Muscle of leg (tissue), 16 donors: ENCODE data around the gene ISM1. TPM values are rescaled to one million over a fixed set of nuclear protein-coding genes. Genes with fewer than 3 reads are reported as not detected.

Experiments
- DNase-seq: peaks from one replicate; pipeline ENCODE4 v3.0.0; 2013
- H3K27ac ChIP-seq: one replicate; pipeline ENCODE4 v1.5.1; 2013; ENCODE audit warnings: mild to moderate bottlenecking, low read length, control low read depth
- H3K27me3 ChIP-seq: one replicate; pipeline ENCODE4 v1.6.1; 2013; ENCODE audit warnings: low read length; ENCODE audit not compliant: control insufficient read depth, insufficient read depth
- H3K36me3 ChIP-seq: one replicate; pipeline ENCODE4 v1.6.1; 2013; ENCODE audit warnings: low read length; ENCODE audit not compliant: control insufficient read depth, insufficient read depth
- H3K4me1 ChIP-seq: one replicate; pipeline ENCODE4 v1.6.1; 2013; ENCODE audit warnings: low read length; ENCODE audit not compliant: control insufficient read depth, insufficient read depth
- H3K4me3 ChIP-seq: one replicate; pipeline ENCODE4 v1.5.1; 2013; ENCODE audit warnings: low read length, control low read depth
- H3K9me3 ChIP-seq: replicated peaks from 2 replicates; pipeline ENCODE4 v1.6.1; 2013; ENCODE audit warnings: low read depth, low read length; ENCODE audit not compliant: control insufficient read depth
- WGBS: methylation state at CpG from one replicate; pipeline ENCODE4 v1.1.5; 2013; ENCODE audit warnings: missing lambda C conversion rate; ENCODE audit not compliant: insufficient coverage; 5-methylcytosine and 5-hydroxymethylcytosine counted together
- long read RNA-seq, 11 donors: transcript quantifications; one replicate each; lab custom pipeline, GENCODE V29; 2026
- polyA plus RNA-seq, 8 donors: library from polyadenylated mRNA; unstranded; fragments of 120-200 nt; gene quantifications; one replicate each; pipeline versions ENCODE4 v1.2.1 to v1.2.3, GENCODE V29; 2013; ENCODE audit warnings: inconsistent platforms in 1 of 8, low replicate concordance in 1 of 8; ENCODE audit not compliant: insufficient read length in 8 of 8, insufficient read depth in 1 of 8
- total RNA-seq: library from RNA; stranded (reverse); fragments of 120-200 nt; gene quantifications from one replicate; pipeline ENCODE4 v1.2.4, GENCODE V29; 2013

ISM1 gene
- total RNA-seq (1.4 TPM), polyA plus RNA-seq (1 to 10 TPM in 7 of 8 donors, under 1 TPM in 1; 0.79 to 5.0 (median 1.4) TPM)
- long read RNA-seq, donor 1 = 0 reads
- long read RNA-seq, donor 2 = 0 reads
- long read RNA-seq, donor 3 = 0 reads
- long read RNA-seq, donor 4 = 0 reads
- long read RNA-seq, donor 5 = 0 reads
- long read RNA-seq, donor 6 = 0 reads
- long read RNA-seq, donor 7 = 0 reads
- long read RNA-seq, donor 8 = 0 reads
- long read RNA-seq, donor 9 = 0 reads
- long read RNA-seq, donor 10, partial matches to known transcripts = 0 of 1 reads
- long read RNA-seq, donor 10, other reads (novel, unspliced or antisense) = 0 of 1 reads
- long read RNA-seq, donor 11 = 0 reads

- Histone ChIP-seq H3K9me3 (no peaks in the 10 kb centered on the region), H3K4me3 (peak within 1 kb of the TSS; percentile 40), H3K36me3 (no peaks in the 10 kb centered on the region), H3K27ac (peak within 1 kb of the TSS; percentile 35), H3K27me3 (peaks cover 47% of the 10 kb centered on the region), H3K4me1 (peaks cover 19% of the 10 kb centered on the region)
- WGBS = 0% methylated on average over 22 of the region's 39 CpGs
- peak; percentile 19 for DNase-seq
Observed at GRCh38 chr20:13220904-13221297, at the start of gene ISM1. TSS of gene ISM1 (plus strand) at chr20:13221274. CDS start at chr20:13221777, 503 bp downstream.

- Histone ChIP-seq H3K36me3 (no peaks in the 10 kb centered on the region), H3K4me3 (no peak overlapping the region), H3K27ac (no peak overlapping the region), H3K9me3 (no peaks in the 10 kb centered on the region), H3K4me1 (no peaks in the 10 kb centered on the region), H3K27me3 (no peaks in the 10 kb centered on the region)
- 17% methylated on average over 1 of the region's 2 CpGs for WGBS
- DNase-seq = no peak
Observed at GRCh38 chr20:13173201-13173600, 47.9 kb upstream of the ISM1 start.

GRCh38 chr20:13174402-13174801 is 46.7 kb upstream of the ISM1 start:
- H3K36me3 ChIP-seq = no peaks in the 10 kb centered on the region
- no peaks in the 10 kb centered on the region for H3K4me1 ChIP-seq
- H3K9me3 ChIP-seq = no peaks in the 10 kb centered on the region
- WGBS = 87% methylated on average over 2 of the region's 9 CpGs
- no peaks in the 10 kb centered on the region for H3K27me3 ChIP-seq
- no peak for DNase-seq
- H3K27ac ChIP-seq = no peak overlapping the region
- H3K4me3 ChIP-seq = no peak overlapping the region

- no peaks in the 10 kb centered on the region for H3K4me1 ChIP-seq
- no peaks in the 10 kb centered on the region for H3K27me3 ChIP-seq
- no peak for DNase-seq
- no peaks in the 10 kb centered on the region for H3K9me3 ChIP-seq
- H3K4me3 ChIP-seq = no peak overlapping the region
- WGBS = 85% methylated on average over 3 of the region's 7 CpGs
- no peak overlapping the region for H3K27ac ChIP-seq
- H3K36me3 ChIP-seq = no peaks in the 10 kb centered on the region
Observed at GRCh38 chr20:13180986-13181889, 39.8 kb upstream of the ISM1 start.

GRCh38 chr20:13183005-13183404 is 38.1 kb upstream of the ISM1 start:
- DNase-seq = no peak
- H3K9me3 ChIP-seq = no peaks in the 10 kb centered on the region
- no peaks in the 10 kb centered on the region for H3K4me1 ChIP-seq
- H3K27me3 ChIP-seq = no peaks in the 10 kb centered on the region
- no peaks in the 10 kb centered on the region for H3K36me3 ChIP-seq
- H3K4me3 ChIP-seq = no peak overlapping the region
- WGBS = no CpG with 5 or more reads among the region's 1 CpG
- no peak overlapping the region for H3K27ac ChIP-seq

- H3K4me1 ChIP-seq = no peaks in the 10 kb centered on the region
- no CpG with 5 or more reads among the region's 3 CpGs for WGBS
- no peak for DNase-seq
- H3K36me3 ChIP-seq = no peaks in the 10 kb centered on the region
- no peaks in the 10 kb centered on the region for H3K27me3 ChIP-seq
- H3K4me3 ChIP-seq = no peak overlapping the region
- no peaks in the 10 kb centered on the region for H3K9me3 ChIP-seq
- H3K27ac ChIP-seq = no peak overlapping the region
Observed at GRCh38 chr20:13186043-13186774, 34.9 kb upstream of the ISM1 start.

- H3K27me3 ChIP-seq = no peaks in the 10 kb centered on the region
- no peak overlapping the region for H3K27ac ChIP-seq
- H3K9me3 ChIP-seq = no peaks in the 10 kb centered on the region
- no peaks in the 10 kb centered on the region for H3K36me3 ChIP-seq
- DNase-seq = no peak
- H3K4me1 ChIP-seq = no peaks in the 10 kb centered on the region
- H3K4me3 ChIP-seq = no peak overlapping the region
- WGBS = no CpG with 5 or more reads among the region's 2 CpGs
Observed at GRCh38 chr20:13187899-13188298, 33.2 kb upstream of the ISM1 start.

GRCh38 chr20:13199279-13199678 is 21.8 kb upstream of the ISM1 start:
- H3K4me3 ChIP-seq = no peak overlapping the region
- H3K9me3 ChIP-seq = no peaks in the 10 kb centered on the region
- H3K36me3 ChIP-seq = no peaks in the 10 kb centered on the region
- WGBS = 38% methylated on average over 1 of the region's 2 CpGs
- DNase-seq = no peak
- no peaks in the 10 kb centered on the region for H3K27me3 ChIP-seq
- no peaks in the 10 kb centered on the region for H3K4me1 ChIP-seq
- no peak overlapping the region for H3K27ac ChIP-seq

GRCh38 chr20:13200767-13201500 is 20.1 kb upstream of the ISM1 start:
- H3K27ac ChIP-seq = no peak overlapping the region
- no peaks in the 10 kb centered on the region for H3K4me1 ChIP-seq
- no peaks in the 10 kb centered on the region for H3K27me3 ChIP-seq
- 51% methylated on average over 4 of the region's 5 CpGs for WGBS
- DNase-seq = no peak
- no peaks in the 10 kb centered on the region for H3K9me3 ChIP-seq
- H3K36me3 ChIP-seq = no peaks in the 10 kb centered on the region
- no peak overlapping the region for H3K4me3 ChIP-seq
